Measurements from ENCODE around the gene RAB33B.

Gene RAB33B

GRCh38 chr4:139503622-139504166 lies 49.8 kb downstream of the RAB33B start:
- in situ Hi-C loops (cut with HindIII; ENCODE audit: low sequenced_read_pairs): no loop called here

GRCh38 chr4:139506774-139507173 lies 52.9 kb downstream of the RAB33B start:
- in situ Hi-C loops (cut with HindIII; ENCODE audit: low sequenced_read_pairs): no loop called here

GRCh38 chr4:139508581-139509237 lies 54.8 kb downstream of the RAB33B start:
- in situ Hi-C loops (cut with HindIII; ENCODE audit: low sequenced_read_pairs): no loop called here

DNA sequence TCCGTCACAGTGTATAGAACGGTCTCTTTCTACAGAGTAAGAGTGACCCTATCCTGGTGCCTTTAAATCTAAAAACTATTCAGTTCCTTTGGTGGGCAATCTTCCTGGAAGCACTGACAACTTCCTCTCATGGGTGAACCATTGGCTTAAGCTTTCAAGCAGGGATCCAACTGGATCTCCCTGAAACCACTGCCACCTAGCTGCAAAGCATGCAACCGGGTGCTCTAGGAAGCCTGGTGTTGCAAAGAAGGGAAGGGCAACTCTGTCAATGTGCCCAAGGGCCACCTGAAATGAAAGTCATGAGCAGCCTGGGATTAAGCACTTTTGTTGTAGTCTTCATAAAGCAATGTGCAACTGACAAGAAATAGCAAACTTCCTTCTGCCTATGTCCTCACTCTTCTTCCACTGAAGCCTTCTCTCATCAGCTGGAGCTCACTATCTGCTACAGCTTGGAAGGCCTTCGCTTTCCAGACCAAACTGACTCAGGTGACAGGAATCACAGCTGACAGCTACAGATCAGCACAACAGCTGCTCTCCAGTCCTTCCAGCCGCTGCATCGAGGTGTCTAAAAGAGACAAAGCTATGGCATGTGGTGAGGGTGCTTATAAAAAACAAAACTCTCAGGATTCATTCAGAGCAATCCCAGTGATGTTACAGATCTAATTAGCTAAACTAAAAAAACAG lies 55.9 kb downstream of the RAB33B start:
- in situ Hi-C loops (cut with HindIII; ENCODE audit: low sequenced_read_pairs): no loop called here

GRCh38 chr4:139511320-139511719 lies 57.4 kb downstream of the RAB33B start:
- in situ Hi-C loops (cut with HindIII; ENCODE audit: low sequenced_read_pairs): no loop called here

DNA sequence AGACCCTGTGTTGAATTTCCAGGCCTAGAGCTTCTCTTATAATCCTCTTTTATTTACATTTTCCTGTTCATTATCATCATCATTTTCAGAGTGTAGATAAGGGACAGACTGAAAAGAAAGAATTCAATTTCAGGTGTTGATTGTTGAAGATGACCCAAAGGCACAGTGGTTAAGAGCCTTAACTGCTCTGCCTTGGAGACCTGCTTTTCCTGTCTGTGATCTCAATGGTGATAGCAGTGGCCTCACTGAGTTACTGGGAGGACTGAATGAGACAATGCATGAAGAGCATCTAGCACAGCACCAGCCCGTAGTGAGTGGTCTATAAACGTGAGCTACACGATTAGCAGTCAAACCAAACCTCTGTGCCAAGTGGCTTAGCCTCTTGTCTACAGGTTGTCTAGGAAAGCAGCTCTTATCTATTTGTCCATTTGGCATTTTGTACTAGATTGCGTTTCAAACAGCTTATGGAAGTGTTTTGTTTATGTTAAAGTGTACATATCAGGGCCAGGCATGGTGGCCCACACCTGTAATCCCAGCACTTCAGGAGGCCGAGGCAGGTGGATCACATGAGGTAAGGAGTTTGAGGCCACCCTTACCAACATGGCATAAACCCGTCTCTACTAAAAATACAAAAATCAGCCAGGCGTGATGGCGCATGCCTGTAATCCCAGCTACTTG lies 60.6 kb downstream of the RAB33B start:
- in situ Hi-C loops (cut with HindIII; ENCODE audit: low sequenced_read_pairs): no loop called here

- in situ Hi-C loops (cut with HindIII; ENCODE audit: low sequenced_read_pairs): no loop called here
These were observed 61.6 kb downstream of the RAB33B start for GRCh38 chr4:139515531-139515958.

DNA sequence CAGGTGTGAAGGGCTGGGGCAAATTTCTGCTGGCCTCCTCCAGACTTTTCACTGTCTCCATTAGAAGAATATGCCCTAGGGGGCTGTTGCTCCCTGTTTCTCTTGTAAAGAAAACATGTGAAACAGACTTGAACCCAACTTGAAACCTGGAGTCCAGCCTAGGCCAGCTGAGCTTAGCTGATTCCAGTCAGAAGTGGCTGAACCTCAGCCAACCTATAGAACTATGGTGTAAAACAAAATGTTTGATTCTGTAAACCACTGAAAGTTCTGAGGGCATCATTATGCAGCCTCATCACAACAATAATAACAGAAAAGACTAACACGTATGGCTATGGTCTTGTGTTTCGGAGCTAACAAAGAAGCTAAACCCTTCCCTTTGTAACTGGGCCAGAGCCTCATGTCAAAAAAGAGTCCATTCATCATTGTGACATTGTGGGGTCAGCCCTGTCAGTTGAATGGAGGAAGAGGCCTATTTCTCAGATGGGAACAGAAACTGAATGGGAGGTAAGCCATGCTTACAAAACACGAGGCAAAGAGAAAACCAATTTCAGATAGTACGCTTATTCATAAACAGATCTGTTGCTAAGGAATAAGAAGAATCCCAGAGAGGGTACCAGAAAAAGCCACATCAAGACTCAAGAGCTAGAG lies 68.0 kb downstream of the RAB33B start:
- in situ Hi-C loops (cut with HindIII; ENCODE audit: low sequenced_read_pairs): no loop called here

- in situ Hi-C loops (cut with HindIII; ENCODE audit: low sequenced_read_pairs): no loop called here
These were observed 68.5 kb downstream of the RAB33B start for GRCh38 chr4:139522457-139522856.

DNA sequence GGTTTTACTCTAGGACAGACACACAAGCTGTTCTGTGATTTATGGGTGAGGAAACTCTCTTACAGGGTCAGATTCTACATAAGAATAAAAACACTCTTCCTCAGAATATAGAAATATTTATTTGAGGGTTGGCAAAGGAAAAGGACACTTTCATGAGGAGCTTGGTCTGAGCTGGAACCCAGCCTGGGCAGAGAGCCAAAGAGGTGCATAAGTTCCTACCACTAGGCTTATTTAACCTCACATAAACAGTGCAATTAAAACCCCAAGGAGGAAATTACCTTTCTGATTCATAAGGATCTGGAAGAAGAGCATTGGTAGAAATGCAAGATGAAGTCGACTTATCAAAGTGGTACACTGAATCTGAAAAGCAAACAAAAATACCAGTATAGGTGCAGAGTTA lies 69.2 kb downstream of the RAB33B start:
- in situ Hi-C loops (cut with HindIII; ENCODE audit: low sequenced_read_pairs): no loop called here

DNA sequence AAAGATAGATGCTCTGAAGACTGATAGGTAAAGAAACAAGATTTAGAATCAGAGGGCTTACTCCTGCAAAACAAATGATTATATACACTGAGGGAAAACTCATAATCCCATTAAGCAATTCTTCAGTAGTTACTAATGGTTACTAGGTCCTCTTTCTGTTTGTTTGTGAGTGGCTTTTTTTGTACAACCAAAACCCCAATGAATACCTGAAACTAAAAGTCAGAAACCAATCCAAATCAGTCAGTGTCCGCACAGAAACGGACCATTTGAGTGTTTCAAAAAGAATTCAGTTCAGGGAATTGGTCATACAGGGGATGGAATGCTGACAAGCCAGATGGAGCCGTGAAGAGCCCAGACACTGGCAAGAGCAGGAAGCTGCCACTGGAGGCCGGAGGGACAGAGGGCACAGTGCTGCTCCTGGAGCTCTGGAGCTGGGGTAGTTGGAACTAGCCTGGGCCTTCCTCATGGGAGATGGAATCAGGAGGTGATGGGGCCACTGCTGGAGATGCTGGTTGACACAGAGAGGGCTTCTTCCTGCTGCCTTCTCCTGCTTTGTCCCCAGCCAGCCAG lies 70.2 kb downstream of the RAB33B start:
- in situ Hi-C loops (cut with HindIII; ENCODE audit: low sequenced_read_pairs): no loop called here

DNA sequence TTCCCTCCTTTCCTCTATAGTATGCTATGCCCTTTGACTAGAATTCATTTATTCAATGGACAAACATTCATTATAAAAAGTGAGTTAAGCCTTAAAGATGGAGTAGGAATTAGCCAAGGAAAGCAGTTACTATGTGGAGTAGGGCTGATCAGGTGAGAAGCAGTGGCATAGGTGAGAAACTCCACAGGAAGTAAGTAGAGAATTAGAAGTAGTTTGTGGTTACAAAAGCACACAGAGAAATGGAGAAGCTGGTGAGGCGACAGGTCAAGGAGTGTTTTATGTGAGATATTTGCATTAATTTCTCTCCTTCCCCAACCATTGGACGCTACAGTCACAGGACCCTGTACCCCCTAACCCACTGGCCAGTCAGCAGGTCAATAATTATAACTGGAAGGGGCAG lies 71.5 kb downstream of the RAB33B start:
- in situ Hi-C loops (cut with HindIII; ENCODE audit: low sequenced_read_pairs): no loop called here

Data from DLD1 (cell line).